A673 (cell line): Measurements from ENCODE around the gene KHDC1L.

Experiments
- CTCF ChIP-seq: fragments of 300-800, 200-600 bp; sonication (generic); conservative IDR thresholded peaks from 2 replicates; pipeline ENCODE4 v1.5.1; 2017; ENCODE audit warnings: low read depth, mild to moderate bottlenecking, antibody characterized with exemption, low read length, moderate library complexity, mixed read lengths
- EZH2 ChIP-seq: fragments of 200-600 bp; sonication (generic); IDR thresholded peaks from 2 replicates; pipeline ENCODE4 v1.6.1; 2017; ENCODE audit warnings: borderline replicate concordance, low read depth, mild to moderate bottlenecking, mixed read lengths, antibody characterized with exemption, low read length; ENCODE audit not compliant: poor library complexity, severe bottlenecking

- TF ChIP-seq CTCF (no peak), EZH2 (no peak)
These were observed 47.9 kb downstream of the KHDC1L start for GRCh38 chr6:73177221-73177944.
